H9 (cell line): Measurements from ENCODE around the gene PHACTR1. TPM values are rescaled to one million over a fixed set of nuclear protein-coding genes. Genes with fewer than 3 reads are reported as not detected.

Source experiments
- DNase-seq: peaks from one replicate; pipeline ENCODE4 v3.0.0-alpha.2; 2017
- H2AFZ ChIP-seq: one replicate; pipeline ENCODE4 v1.6.1; 2013; ENCODE audit warnings: mild to moderate bottlenecking, low read length, control low read depth, moderate library complexity
- H2AK5ac ChIP-seq: 2 replicates; pipeline ENCODE4 v1.6.1; 2013; ENCODE audit warnings: low read length, control low read depth, mixed read lengths; ENCODE audit not compliant: insufficient read length
- H2BK120ac ChIP-seq: one replicate; pipeline ENCODE4 v1.6.1; 2013; ENCODE audit warnings: low read depth, mild to moderate bottlenecking, low read length, control low read depth, inconsistent platforms; ENCODE audit not compliant: poor library complexity, severe bottlenecking
- H2BK12ac ChIP-seq: 2 replicates; pipeline ENCODE4 v1.6.1; 2013; ENCODE audit warnings: low read length, control low read depth, mixed read lengths, low read depth; ENCODE audit not compliant: insufficient read length
- H2BK15ac ChIP-seq: 2 replicates; pipeline ENCODE4 v1.6.1; 2013; ENCODE audit warnings: low read depth, low read length, control low read depth
- H2BK20ac ChIP-seq: one replicate; pipeline ENCODE4 v1.6.1; 2013; ENCODE audit warnings: low read depth, mild to moderate bottlenecking, low read length, control low read depth, inconsistent platforms; ENCODE audit not compliant: poor library complexity, severe bottlenecking
- H2BK5ac ChIP-seq: 2 replicates; pipeline ENCODE4 v1.6.1; 2013; ENCODE audit warnings: low read length, control low read depth, mixed read lengths; ENCODE audit not compliant: insufficient read length
- H3K14ac ChIP-seq: 2 replicates; pipeline ENCODE4 v1.6.1; 2013; ENCODE audit warnings: low read length, control low read depth; ENCODE audit not compliant: insufficient read depth
- H3K18ac ChIP-seq: 2 replicates; pipeline ENCODE4 v1.6.1; 2013; ENCODE audit warnings: low read depth, mild to moderate bottlenecking, mixed read lengths, low read length, control low read depth; ENCODE audit not compliant: insufficient read length
- H3K23ac ChIP-seq: 2 replicates; pipeline ENCODE4 v1.6.1; 2013; ENCODE audit warnings: low read length, control low read depth, mixed read lengths, low read depth; ENCODE audit not compliant: insufficient read length
- H3K23me2 ChIP-seq: 2 replicates; pipeline ENCODE4 v1.6.1; 2013; ENCODE audit warnings: low read depth, mild to moderate bottlenecking, mixed read lengths, low read length, control low read depth; ENCODE audit not compliant: insufficient read length, poor library complexity, severe bottlenecking
- H3K27ac ChIP-seq: 2 replicates; pipeline ENCODE4 v1.5.1; 2013; ENCODE audit warnings: low read length, control low read depth, mixed read lengths, low read depth; ENCODE audit not compliant: insufficient read length
- H3K27me3 ChIP-seq: 2 replicates; pipeline ENCODE4 v1.6.1; 2013; ENCODE audit warnings: low read length, control low read depth, inconsistent platforms; ENCODE audit not compliant: insufficient read depth
- H3K4ac ChIP-seq: 2 replicates; pipeline ENCODE4 v1.6.1; 2013; ENCODE audit warnings: low read depth, mild to moderate bottlenecking, control low read depth, inconsistent platforms, low read length, moderate library complexity
- H3K4me1 ChIP-seq: 2 replicates; pipeline ENCODE4 v1.6.1; 2013; ENCODE audit warnings: low read length, control low read depth, inconsistent platforms; ENCODE audit not compliant: insufficient read depth
- H3K4me2 ChIP-seq: 2 replicates; pipeline ENCODE4 v1.6.1; 2013; ENCODE audit warnings: low read length, control low read depth, mixed read lengths; ENCODE audit not compliant: insufficient read length, insufficient read depth
- H3K56ac ChIP-seq: 2 replicates; pipeline ENCODE4 v1.6.1; 2013; ENCODE audit warnings: low read depth, mild to moderate bottlenecking, mixed read lengths, low read length, control low read depth; ENCODE audit not compliant: insufficient read length
- H3K79me1 ChIP-seq: 2 replicates; pipeline ENCODE4 v1.6.1; 2013; ENCODE audit warnings: low read depth, mild to moderate bottlenecking, moderate library complexity, low read length, control low read depth, inconsistent platforms; ENCODE audit not compliant: insufficient read depth, poor library complexity, severe bottlenecking
- H3K79me2 ChIP-seq: 2 replicates; pipeline ENCODE4 v1.6.1; 2013; ENCODE audit warnings: low read length, control low read depth, inconsistent platforms; ENCODE audit not compliant: insufficient read depth
- H3K9ac ChIP-seq: 2 replicates; pipeline ENCODE4 v1.6.1; 2013; ENCODE audit warnings: low read length, control low read depth, mixed read lengths; ENCODE audit not compliant: insufficient read length; ENCODE audit errors: extremely low read depth
- H3K9me3 ChIP-seq: one replicate; pipeline ENCODE4 v1.6.1; 2013; ENCODE audit warnings: low read depth, low read length, inconsistent platforms; ENCODE audit not compliant: control insufficient read depth
- H3T11ph ChIP-seq: one replicate; pipeline ENCODE4 v1.6.1; 2013; ENCODE audit warnings: mild to moderate bottlenecking, low read length, control low read depth, inconsistent platforms
- H4K20me1 ChIP-seq: one replicate; pipeline ENCODE4 v1.6.1; 2013; ENCODE audit not compliant: control insufficient read depth, insufficient read length, insufficient read depth
- H4K5ac ChIP-seq: 2 replicates; pipeline ENCODE4 v1.6.1; 2013; ENCODE audit warnings: low read depth, mild to moderate bottlenecking, mixed read lengths, low read length, control low read depth; ENCODE audit not compliant: insufficient read length
- H4K8ac ChIP-seq: replicated peaks from 2 replicates; pipeline ENCODE4 v1.6.1; 2013; ENCODE audit warnings: low read length, control low read depth, mixed read lengths, low read depth; ENCODE audit not compliant: insufficient read length
- H4K91ac ChIP-seq: 2 replicates; pipeline ENCODE4 v1.6.1; 2013; ENCODE audit warnings: low read depth, mild to moderate bottlenecking, moderate library complexity, mixed read lengths, low read length, control low read depth; ENCODE audit not compliant: insufficient read length
- H3K27ac Mint-ChIP-seq, 3 experiments: 2 replicates in 2 of 3; 3 replicates in 1 of 3; pipeline ENCODE4 v1.8.0; 2020 to 2021; ENCODE audit warnings: mixed read lengths in 3 of 3, mild to moderate bottlenecking in 1 of 3, moderate library complexity in 1 of 3
- H3K27me3 Mint-ChIP-seq: 2 replicates; pipeline ENCODE4 v1.8.0; 2021; ENCODE audit warnings: low read depth, mild to moderate bottlenecking, moderate library complexity, mixed read lengths
- H3K36me3 Mint-ChIP-seq, 3 experiments: 2 replicates in 2 of 3; 3 replicates in 1 of 3; pipeline ENCODE4 v1.8.0; 2020 to 2021; ENCODE audit warnings: low read depth in 3 of 3, mixed read lengths in 3 of 3; ENCODE audit not compliant: insufficient read depth in 1 of 3
- H3K4me1 Mint-ChIP-seq, 2 experiments: 2 replicates each; pipeline ENCODE4 v1.8.0; 2020; ENCODE audit warnings: mixed read lengths in 2 of 2
- H3K4me3 Mint-ChIP-seq, 2 experiments: 2 replicates in 1 of 2; 3 replicates in 1 of 2; pipeline ENCODE4 v1.8.0; 2020 to 2021; ENCODE audit warnings: mild to moderate bottlenecking in 2 of 2, mixed read lengths in 2 of 2, moderate library complexity in 1 of 2
- H3K9me3 Mint-ChIP-seq, 2 experiments: 2 replicates in 1 of 2; 3 replicates in 1 of 2; pipeline ENCODE4 v1.8.0; 2020; ENCODE audit warnings: mild to moderate bottlenecking in 2 of 2, mixed read lengths in 2 of 2, moderate library complexity in 1 of 2
- WGBS: extraction: QIAGEN DNeasy Blood & Tissue Kit; methylation state at CpG from one replicate; pipeline ENCODE4 v1.1.7; 2013; ENCODE audit warnings: missing lambda C conversion rate, low lambda C conversion rate, mixed read lengths; ENCODE audit not compliant: insufficient read length; ENCODE audit errors: extremely low coverage; 5-methylcytosine and 5-hydroxymethylcytosine counted together
- total RNA-seq: library from RNA; stranded (reverse); gene quantifications from 2 replicates; pipeline ENCODE4 v1.2.1, GENCODE V29; 2021
- TF ChIP-seq, protein P1 (sequence below): fragments of 200-600 bp; sonication (generic); conservative IDR thresholded peaks from 3 replicates; pipeline ENCODE4 v1.8.0; 2021; ENCODE audit warnings: antibody characterized with exemption, mild to moderate bottlenecking

The PHACTR1 gene
- total RNA-seq, 1 experiment from 2014 or later = 15.9 TPM

DNA sequence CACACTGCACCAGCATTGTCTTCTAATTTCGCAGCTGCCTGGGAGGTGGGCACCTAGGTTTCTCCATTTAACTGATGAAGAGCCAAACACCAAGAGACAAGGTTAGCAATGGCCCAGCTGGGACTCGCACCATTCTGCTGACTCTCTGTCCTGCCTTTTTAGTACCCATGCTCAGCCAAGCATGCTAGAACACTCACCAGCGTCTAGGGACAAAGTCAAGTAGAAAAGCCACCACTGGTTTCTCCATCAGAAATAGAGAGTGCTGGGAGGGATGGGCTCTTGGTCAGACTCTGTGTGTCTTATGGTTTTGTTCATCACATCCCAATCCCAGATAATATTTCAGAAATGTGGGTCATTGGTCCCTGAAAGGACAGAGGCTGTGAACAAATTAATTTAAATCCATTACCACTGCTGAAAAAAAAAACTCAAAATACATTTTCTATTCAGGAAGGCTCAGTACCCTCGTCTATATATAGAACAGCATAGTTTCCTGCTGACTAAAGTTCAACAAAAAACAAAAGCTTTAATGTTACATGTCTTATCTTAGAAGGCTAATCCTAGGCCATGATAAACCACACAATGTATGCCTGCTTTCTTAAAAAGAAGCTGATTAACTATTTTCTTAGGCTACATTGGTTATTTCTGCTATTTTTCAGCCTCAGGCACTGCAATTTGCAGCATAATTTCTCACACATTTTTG, 500.8 kb downstream of the PHACTR1 start:
- Mint-ChIP-seq H3K36me3 (no peaks in the 10 kb centered on the region), H3K4me3 (no peak overlapping the region), H3K27me3 (peaks cover 2% of the 10 kb centered on the region), H3K9me3 (no peaks in the 10 kb centered on the region), H3K4me1 (no peaks in the 10 kb centered on the region), H3K27ac (no peak overlapping the region)
- Histone ChIP-seq H3K79me2 (no peaks in the 10 kb centered on the region), H3K79me1 (no peaks in the 10 kb centered on the region), H4K5ac (no peak overlapping the region), H2BK15ac (no peak overlapping the region), H2BK5ac (no peak overlapping the region), H2AK5ac (no peak overlapping the region), H3K4me2 (no peak overlapping the region), H2AFZ (no peak overlapping the region), H3K9ac (no peak overlapping the region), H3K4me1 (no peaks in the 10 kb centered on the region), H4K20me1 (no peaks in the 10 kb centered on the region), H4K91ac (no peak overlapping the region), H3K18ac (no peak overlapping the region), H3K4ac (no peak overlapping the region), H2BK120ac (no peak overlapping the region), H3K9me3 (no peaks in the 10 kb centered on the region), H3K14ac (no peak overlapping the region), H3K27me3 (no peaks in the 10 kb centered on the region), H2BK12ac (no peak overlapping the region), H4K8ac (no peak overlapping the region), H3T11ph (no peak overlapping the region), H3K27ac (no peak overlapping the region), H3K23ac (no peak overlapping the region), H3K56ac (no peak overlapping the region), H3K23me2 (no peaks in the 10 kb centered on the region), H2BK20ac (no peak overlapping the region)
- WGBS = no CpG with 5 or more reads among the region's 4 CpGs
- TF ChIP-seq, protein P1, sequence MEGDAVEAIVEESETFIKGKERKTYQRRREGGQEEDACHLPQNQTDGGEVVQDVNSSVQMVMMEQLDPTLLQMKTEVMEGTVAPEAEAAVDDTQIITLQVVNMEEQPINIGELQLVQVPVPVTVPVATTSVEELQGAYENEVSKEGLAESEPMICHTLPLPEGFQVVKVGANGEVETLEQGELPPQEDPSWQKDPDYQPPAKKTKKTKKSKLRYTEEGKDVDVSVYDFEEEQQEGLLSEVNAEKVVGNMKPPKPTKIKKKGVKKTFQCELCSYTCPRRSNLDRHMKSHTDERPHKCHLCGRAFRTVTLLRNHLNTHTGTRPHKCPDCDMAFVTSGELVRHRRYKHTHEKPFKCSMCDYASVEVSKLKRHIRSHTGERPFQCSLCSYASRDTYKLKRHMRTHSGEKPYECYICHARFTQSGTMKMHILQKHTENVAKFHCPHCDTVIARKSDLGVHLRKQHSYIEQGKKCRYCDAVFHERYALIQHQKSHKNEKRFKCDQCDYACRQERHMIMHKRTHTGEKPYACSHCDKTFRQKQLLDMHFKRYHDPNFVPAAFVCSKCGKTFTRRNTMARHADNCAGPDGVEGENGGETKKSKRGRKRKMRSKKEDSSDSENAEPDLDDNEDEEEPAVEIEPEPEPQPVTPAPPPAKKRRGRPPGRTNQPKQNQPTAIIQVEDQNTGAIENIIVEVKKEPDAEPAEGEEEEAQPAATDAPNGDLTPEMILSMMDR = no peak
- no peak for DNase-seq
